Endothelial cell of coronary artery (primary cell): Measurements from ENCODE around the gene USP17L19. TPM values are rescaled to one million over a fixed set of nuclear protein-coding genes. Genes with fewer than 3 reads are reported as not detected.

Experiments used
- total RNA-seq: library from RNA; depleted of rRNA; stranded (reverse); fragments of >200 nt; gene quantifications from 2 replicates; pipeline ENCODE4 v1.2.3, GENCODE V29; 2014

The USP17L19 gene
- total RNA-seq: not detected in 2 replicates

GRCh38 chr4:9253078-9253477, at the start of gene USP17L19:
USP17L19 (plus strand) TSS chr4:9253378; CDS start chr4:9253378, 0 bp downstream.

GRCh38 chr4:9210357-9210756, 42.8 kb upstream of the USP17L19 start, which contains the start of gene USP17L10:
USP17L10 (plus strand) TSS chr4:9210657; CDS start chr4:9210657, 0 bp downstream.

GRCh38 chr4:9215105-9215504, 38.1 kb upstream of the USP17L19 start, which contains the start of gene USP17L11:
USP17L11 (plus strand) TSS chr4:9215405; CDS start chr4:9215405, 0 bp downstream.

DNA sequence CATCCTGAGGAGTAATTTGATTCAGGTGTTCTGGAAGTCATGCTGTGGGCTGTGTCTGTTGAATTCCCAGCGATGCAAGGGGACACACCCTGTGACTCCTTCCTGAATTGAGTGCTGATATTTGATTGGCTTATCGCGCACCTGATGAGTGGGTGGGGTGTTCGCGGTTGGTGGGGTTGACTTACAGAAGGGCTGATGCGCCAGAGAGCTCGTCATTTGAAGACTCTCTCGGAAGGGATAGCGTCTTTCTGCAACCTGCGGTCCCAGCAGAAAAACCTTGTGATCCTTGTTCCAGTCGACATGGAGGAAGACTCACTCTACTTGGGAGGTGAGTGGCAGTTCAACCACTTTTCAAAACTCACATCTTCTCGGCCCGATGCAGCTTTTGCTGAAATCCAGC, 33.3 kb upstream of the USP17L19 start, which contains the start of gene USP17L12:
Gene USP17L12, plus strand, starts transcription at position 301 of the 400 bp plus-strand sequence. Its CDS starts 0 bp downstream, at position 301.

GRCh38 chr4:9224596-9224995, 28.6 kb upstream of the USP17L19 start, which contains the start of gene USP17L13:
USP17L13 (plus strand) TSS chr4:9224896; CDS start chr4:9224896, 0 bp downstream.

DNA sequence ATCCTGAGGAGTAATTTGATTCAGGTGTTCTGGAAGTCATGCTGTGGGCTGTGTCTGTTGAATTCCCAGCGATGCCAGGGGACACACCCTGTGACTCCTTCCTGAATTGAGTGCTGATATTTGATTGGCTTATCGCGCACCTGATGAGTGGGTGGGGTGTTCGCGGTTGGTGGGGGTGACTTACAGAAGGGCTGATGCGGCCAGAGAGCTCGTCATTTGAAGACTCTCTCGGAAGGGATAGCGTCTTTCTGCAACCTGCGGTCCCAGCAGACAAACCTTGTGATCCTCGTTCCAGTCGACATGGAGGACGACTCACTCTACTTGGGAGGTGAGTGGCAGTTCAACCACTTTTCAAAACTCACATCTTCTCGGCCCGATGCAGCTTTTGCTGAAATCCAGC, 19.1 kb upstream of the USP17L19 start, which contains the start of gene USP17L15:
Gene USP17L15, plus strand, starts transcription at position 301 of the 400 bp plus-strand sequence. Its CDS starts 0 bp downstream, at position 301.

GRCh38 chr4:9243579-9243978, 9.6 kb upstream of the USP17L19 start, which contains the start of gene USP17L17:
USP17L17 (plus strand) TSS chr4:9243879; CDS start chr4:9243879, 0 bp downstream.

DNA sequence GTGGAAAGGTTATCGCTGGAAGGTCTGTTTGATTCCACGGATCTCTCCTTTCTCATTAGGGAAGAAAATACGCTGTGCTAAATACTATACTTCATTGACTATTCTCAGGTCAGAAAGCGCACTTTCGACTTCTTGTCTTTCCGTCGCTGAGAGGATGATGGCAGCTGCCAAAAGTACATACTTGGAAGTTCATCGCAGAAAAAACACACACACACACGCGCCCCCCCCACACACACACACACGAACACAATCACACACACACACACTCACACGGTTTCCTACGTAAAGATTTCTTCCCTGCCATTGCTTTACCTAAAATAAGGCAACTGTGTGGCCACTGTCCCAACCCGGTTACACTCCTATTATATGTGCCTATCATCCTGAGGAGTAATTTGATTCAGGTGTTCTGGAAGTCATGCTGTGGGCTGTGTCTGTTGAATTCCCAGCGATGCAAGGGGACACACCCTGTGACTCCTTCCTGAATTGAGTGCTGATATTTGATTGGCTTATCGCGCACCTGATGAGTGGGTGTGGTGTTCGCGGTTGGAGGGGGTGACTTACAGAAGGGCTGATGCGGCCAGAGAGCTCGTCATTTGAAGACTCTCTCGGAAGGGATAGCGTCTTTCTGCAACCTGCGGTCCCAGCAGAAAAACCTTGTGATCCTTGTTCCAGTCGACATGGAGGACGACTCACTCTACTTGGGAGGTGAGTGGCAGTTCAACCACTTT, 5.1 kb upstream of the USP17L19 start, which contains the start of gene USP17L18:
Gene USP17L18, plus strand, starts transcription at position 678 of the 728 bp plus-strand sequence. Its CDS starts 0 bp downstream, at position 678.

DNA sequence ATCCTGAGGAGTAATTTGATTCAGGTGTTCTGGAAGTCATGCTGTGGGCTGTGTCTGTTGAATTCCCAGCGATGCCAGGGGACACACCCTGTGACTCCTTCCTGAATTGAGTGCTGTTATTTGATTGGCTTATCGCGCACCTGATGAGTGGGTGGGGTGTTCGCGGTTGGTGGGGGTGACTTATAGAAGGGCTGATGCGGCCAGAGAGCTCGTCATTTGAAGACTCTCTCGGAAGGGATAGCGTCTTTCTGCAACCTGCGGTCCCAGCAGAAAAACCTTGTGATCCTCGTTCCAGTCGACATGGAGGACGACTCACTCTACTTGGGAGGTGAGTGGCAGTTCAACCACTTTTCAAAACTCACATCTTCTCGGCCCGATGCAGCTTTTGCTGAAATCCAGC, 4.6 kb downstream of the USP17L19 start, which contains the start of gene USP17L20:
Gene USP17L20, plus strand, starts transcription at position 301 of the 400 bp plus-strand sequence. Its CDS starts 0 bp downstream, at position 301.

DNA sequence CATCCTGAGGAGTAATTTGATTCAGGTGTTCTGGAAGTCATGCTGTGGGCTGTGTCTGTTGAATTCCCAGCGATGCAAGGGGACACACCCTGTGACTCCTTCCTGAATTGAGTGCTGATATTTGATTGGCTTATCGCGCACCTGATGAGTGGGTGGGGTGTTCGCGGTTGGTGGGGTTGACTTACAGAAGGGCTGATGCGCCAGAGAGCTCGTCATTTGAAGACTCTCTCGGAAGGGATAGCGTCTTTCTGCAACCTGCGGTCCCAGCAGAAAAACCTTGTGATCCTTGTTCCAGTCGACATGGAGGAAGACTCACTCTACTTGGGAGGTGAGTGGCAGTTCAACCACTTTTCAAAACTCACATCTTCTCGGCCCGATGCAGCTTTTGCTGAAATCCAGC, 9.4 kb downstream of the USP17L19 start, which contains the start of gene USP17L21:
Gene USP17L21, plus strand, starts transcription at position 301 of the 400 bp plus-strand sequence. Its CDS starts 0 bp downstream, at position 301.

GRCh38 chr4:9267319-9267718, 14.1 kb downstream of the USP17L19 start, which contains the start of gene USP17L22:
USP17L22 (plus strand) TSS chr4:9267619; CDS start chr4:9267619, 0 bp downstream.

Other genes starting within 250 kb of the USP17L19 start
- not detected in 2 replicates for gene FAM90A26, start 83.0 kb upstream of the USP17L19 start, total RNA-seq
- gene USP17L10, start 42.7 kb upstream of the USP17L19 start, total RNA-seq: not detected in 2 replicates
- gene USP17L11, start 38.0 kb upstream of the USP17L19 start, total RNA-seq: not detected in 2 replicates
- not detected in 2 replicates for gene USP17L12, start 33.2 kb upstream of the USP17L19 start, total RNA-seq
- not detected in 2 replicates for gene USP17L13, start 28.5 kb upstream of the USP17L19 start, total RNA-seq
- not detected in 2 replicates for gene USP17L15, start 19.0 kb upstream of the USP17L19 start, total RNA-seq
- gene USP17L17, start 9.5 kb upstream of the USP17L19 start, total RNA-seq: not detected in 2 replicates
- not detected in 2 replicates for gene USP17L18, start 4.7 kb upstream of the USP17L19 start, total RNA-seq
- not detected in 2 replicates for gene USP17L20, start 4.7 kb downstream of the USP17L19 start, total RNA-seq
- not detected in 2 replicates for gene USP17L21, start 9.5 kb downstream of the USP17L19 start, total RNA-seq
- gene USP17L22, start 14.2 kb downstream of the USP17L19 start, total RNA-seq: not detected in 2 replicates
- gene USP17L24, start 71.8 kb downstream of the USP17L19 start, total RNA-seq: not detected in 2 replicates
- gene USP17L25, start 76.5 kb downstream of the USP17L19 start, total RNA-seq: not detected in 2 replicates
- not detected in 2 replicates for gene USP17L26, start 81.3 kb downstream of the USP17L19 start, total RNA-seq
- gene USP17L5, start 86.0 kb downstream of the USP17L19 start, total RNA-seq: not detected in 2 replicates
- gene USP17L27, start 90.8 kb downstream of the USP17L19 start, total RNA-seq: not detected in 2 replicates
- not detected in 2 replicates for gene USP17L28, start 95.5 kb downstream of the USP17L19 start, total RNA-seq
- not detected in 2 replicates for gene USP17L29, start 100.3 kb downstream of the USP17L19 start, total RNA-seq
- not detected in 2 replicates for gene USP17L30, start 109.8 kb downstream of the USP17L19 start, total RNA-seq
- gene DEFB131A, start 191.0 kb downstream of the USP17L19 start, total RNA-seq: not detected in 2 replicates